ENCODE results near the gene VPS37C.

DNA sequence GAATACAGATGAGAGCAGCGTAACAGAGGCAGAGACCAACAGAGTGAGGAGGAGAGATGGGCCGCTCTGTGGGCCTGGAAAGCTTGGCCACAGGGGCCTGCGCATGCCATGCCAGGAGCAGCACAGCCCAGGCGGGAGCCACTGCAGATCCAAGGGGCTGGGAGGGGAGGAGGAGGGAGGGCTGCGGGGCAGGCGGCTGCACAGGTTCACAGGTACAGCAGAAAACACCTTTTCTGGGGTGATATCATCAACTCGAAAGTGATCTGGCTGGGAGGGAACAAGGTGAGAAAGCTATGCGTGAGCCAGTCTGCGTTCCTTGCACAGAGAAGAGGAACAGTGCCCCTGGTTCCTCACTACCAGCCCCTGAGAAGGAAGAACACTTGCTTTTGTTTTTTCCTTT is 14.8 kb downstream of the VPS37C start:
- no peak for TF ChIP-seq POLR2AphosphoS5 (IDR thresholded peaks at IDR 0.05; ENCODE audit: low read depth, low read length)
- no peak for TF ChIP-seq POLR2A (IDR thresholded peaks at IDR 0.05; ENCODE audit: low read depth, low read length)
- TF ChIP-seq TAF1 (IDR thresholded peaks at IDR 0.05; ENCODE audit: borderline replicate concordance, low read depth, low read length) = no peak
